GM12875 (cell line): ENCODE data around the gene CNTN4.

Experiments
- H3K4me3 ChIP-seq: one replicate; pipeline ENCODE4 v1.5.1; 2011; ENCODE audit warnings: low read depth, low read length, control low read depth
- CTCF ChIP-seq: IDR thresholded peaks from 2 replicates; pipeline ENCODE4 v1.5.1; 2011; ENCODE audit warnings: low read depth, mild to moderate bottlenecking, control low read depth, inconsistent platforms, low read length, moderate library complexity, borderline replicate concordance; ENCODE audit not compliant: insufficient read depth

CNTN4 gene

GRCh38 chr3:2536575-2536974 is 437.9 kb downstream of the CNTN4 start:
- H3K4me3 ChIP-seq = no peak overlapping the region
- TF ChIP-seq CTCF = no peak

DNA sequence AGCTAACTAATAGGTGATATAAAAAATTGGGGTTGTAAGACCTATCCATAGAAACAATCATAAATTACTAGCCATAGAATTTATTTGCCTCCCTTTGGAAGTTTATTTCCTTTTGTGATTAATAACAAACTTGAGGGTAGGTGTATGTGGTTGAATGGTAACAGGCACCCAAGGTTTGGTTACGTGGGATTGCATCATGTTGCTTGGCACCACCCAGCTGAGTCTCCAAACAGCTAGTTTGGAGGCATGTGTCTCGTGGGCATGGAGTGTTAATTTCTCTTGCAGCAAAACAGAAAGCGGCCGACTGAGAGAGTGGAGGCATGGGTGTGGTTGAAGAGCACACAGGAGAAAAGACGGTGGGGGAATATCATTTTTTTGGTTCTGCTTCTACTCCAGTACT is 441.4 kb downstream of the CNTN4 start:
- TF ChIP-seq CTCF = no peak

DNA sequence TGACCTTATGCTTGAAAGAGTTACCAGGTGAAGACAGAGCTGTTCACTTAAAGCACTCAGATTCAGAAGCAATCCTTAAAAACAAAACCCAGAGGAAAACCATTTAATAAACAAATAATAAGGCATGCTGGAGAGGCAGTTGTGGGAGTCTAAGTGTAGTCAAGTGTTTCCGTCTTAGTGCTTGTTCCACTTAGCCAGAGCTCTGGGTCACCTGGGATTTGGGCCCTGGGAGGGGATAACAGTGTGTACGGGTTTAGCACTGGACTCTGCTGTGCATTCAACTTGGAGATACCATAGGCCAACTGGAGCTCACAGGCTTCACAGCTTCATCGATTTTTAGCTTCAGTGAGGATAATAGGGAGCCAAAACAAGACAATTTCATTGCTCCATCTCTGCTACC is 444.6 kb downstream of the CNTN4 start:
- TF ChIP-seq CTCF = no peak
- no peak overlapping the region for H3K4me3 ChIP-seq

More for the DNA sequence above, 441.4 kb downstream of the CNTN4 start:
- no peak overlapping the region for H3K4me3 ChIP-seq

GRCh38 chr3:2544212-2544611 is 445.5 kb downstream of the CNTN4 start:
- H3K4me3 ChIP-seq = no peak overlapping the region
- no peak for TF ChIP-seq CTCF

- H3K4me3 ChIP-seq = no peak overlapping the region
- TF ChIP-seq CTCF = no peak
These were observed 446.1 kb downstream of the CNTN4 start for GRCh38 chr3:2544718-2545117.

GRCh38 chr3:2547049-2547448 is 448.4 kb downstream of the CNTN4 start:
- TF ChIP-seq CTCF = no peak
- H3K4me3 ChIP-seq = no peak overlapping the region

DNA sequence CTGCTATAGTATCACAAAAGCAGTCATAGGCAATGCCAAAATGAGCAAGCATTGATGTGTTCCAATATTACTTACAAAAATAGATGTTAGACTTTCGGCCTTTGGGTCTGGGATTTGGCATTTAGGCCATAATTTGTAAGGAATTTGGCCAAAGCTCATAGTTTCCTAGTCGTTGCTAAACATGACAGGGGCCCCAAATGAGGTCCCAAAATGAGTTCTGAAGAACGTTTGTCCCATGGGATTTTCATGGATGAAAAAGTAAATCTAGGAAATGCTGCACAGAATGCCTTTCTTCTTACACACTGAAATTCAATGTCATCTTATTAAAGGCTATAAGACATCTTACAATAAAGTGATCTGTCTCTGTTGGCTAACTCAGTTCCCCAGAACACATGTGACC is 456.0 kb downstream of the CNTN4 start:
- TF ChIP-seq CTCF = no peak
- H3K4me3 ChIP-seq = no peak overlapping the region
